Osteoblast (primary cell): ENCODE results near the gene CHRM1. TPM values are rescaled to one million over a fixed set of nuclear protein-coding genes. Genes with fewer than 3 reads are reported as not detected.

Experiments
- DNase-seq: peaks from one replicate; pipeline ENCODE4 v3.0.0; 2011; ENCODE audit warnings: low spot score, mixed read lengths; ENCODE audit not compliant: insufficient read length; ENCODE audit errors: missing footprints
- H2AFZ ChIP-seq: 2 replicates; pipeline ENCODE4 v1.6.0; 2011; ENCODE audit warnings: mild to moderate bottlenecking, low read length
- H3K27ac ChIP-seq: 2 replicates; pipeline ENCODE4 v1.5.1; 2011; ENCODE audit warnings: mild to moderate bottlenecking, low read depth, low read length, moderate library complexity
- H3K27me3 ChIP-seq: 2 replicates; pipeline ENCODE4 v1.6.0; 2012; ENCODE audit warnings: mild to moderate bottlenecking, control low read depth, inconsistent platforms, low read length, moderate library complexity; ENCODE audit not compliant: insufficient read depth
- H3K36me3 ChIP-seq: 2 replicates; pipeline ENCODE4 v1.5.1; 2011; ENCODE audit warnings: mild to moderate bottlenecking, low read length, control low read depth, moderate library complexity; ENCODE audit not compliant: insufficient read depth
- H3K4me1 ChIP-seq: 2 replicates; pipeline ENCODE4 v1.5.1; 2011; ENCODE audit warnings: mild to moderate bottlenecking, low read length, control low read depth, moderate library complexity; ENCODE audit not compliant: insufficient read depth
- H3K4me2 ChIP-seq: 2 replicates; pipeline ENCODE4 v1.6.0; 2011; ENCODE audit warnings: mild to moderate bottlenecking, low read length; ENCODE audit not compliant: insufficient read depth
- H3K4me3 ChIP-seq: fragments of 200-600 bp; sonication (generic); 3 replicates; pipeline ENCODE4 v1.5.1; 2012; ENCODE audit warnings: mild to moderate bottlenecking, low read length, inconsistent platforms; ENCODE audit not compliant: insufficient read depth
- H3K79me2 ChIP-seq: 2 replicates; pipeline ENCODE4 v1.6.0; 2012; ENCODE audit warnings: mild to moderate bottlenecking, low read length, control low read depth, inconsistent platforms; ENCODE audit not compliant: insufficient read depth
- H3K9me3 ChIP-seq: 2 replicates; pipeline ENCODE4 v1.5.1; 2011; ENCODE audit warnings: low read depth, low read length, control low read depth
- H4K20me1 ChIP-seq: 2 replicates; pipeline ENCODE4 v1.6.0; 2012; ENCODE audit warnings: mild to moderate bottlenecking, low read length, control low read depth; ENCODE audit not compliant: insufficient read depth
- total RNA-seq: library from RNA; depleted of rRNA; stranded (reverse); fragments of >200 nt; gene quantifications from 2 replicates; pipeline ENCODE4 v1.2.3, GENCODE V29; 2012
- TF ChIP-seq, protein P1 (sequence below): IDR thresholded peaks from 2 replicates; pipeline ENCODE4 v1.5.1; 2011; ENCODE audit warnings: mild to moderate bottlenecking, low read depth, low read length, moderate library complexity; ENCODE audit errors: extremely low read depth

Gene CHRM1
- total RNA-seq, 1 donor, result not detected

DNA sequence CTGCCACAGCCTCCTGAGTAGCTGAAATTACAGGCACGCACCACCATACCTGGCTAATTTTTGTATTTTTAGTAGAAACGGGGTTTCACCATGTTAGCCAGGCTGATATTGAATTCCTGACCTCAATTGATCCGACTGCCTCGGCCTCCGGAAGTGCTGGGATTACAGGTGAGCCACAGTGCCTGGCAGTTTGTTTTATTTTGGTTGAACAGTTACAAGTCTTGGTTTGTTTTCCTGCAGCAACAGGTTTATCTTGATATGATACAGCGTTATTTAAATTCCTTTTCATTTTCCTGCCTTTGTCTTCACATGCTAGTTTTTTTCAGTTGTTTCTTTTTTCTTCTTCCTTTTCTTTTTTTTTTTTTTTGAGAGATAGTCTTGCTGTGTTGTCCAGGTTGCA is 44.5 kb downstream of the CHRM1 start:
- DNase-seq, result no peak
- Histone ChIP-seq H3K27ac (no peak overlapping the region), H3K79me2 (peaks cover 8% of the 10 kb centered on the region), H3K4me1 (peaks cover 14% of the 10 kb centered on the region), H3K27me3 (no peaks in the 10 kb centered on the region), H4K20me1 (peaks cover 5% of the 10 kb centered on the region), H3K36me3 (no peaks in the 10 kb centered on the region), H3K4me2 (no peak overlapping the region), H2AFZ (no peak overlapping the region), H3K9me3 (no peaks in the 10 kb centered on the region), H3K4me3 (no peak overlapping the region)
- TF ChIP-seq, protein P1, sequence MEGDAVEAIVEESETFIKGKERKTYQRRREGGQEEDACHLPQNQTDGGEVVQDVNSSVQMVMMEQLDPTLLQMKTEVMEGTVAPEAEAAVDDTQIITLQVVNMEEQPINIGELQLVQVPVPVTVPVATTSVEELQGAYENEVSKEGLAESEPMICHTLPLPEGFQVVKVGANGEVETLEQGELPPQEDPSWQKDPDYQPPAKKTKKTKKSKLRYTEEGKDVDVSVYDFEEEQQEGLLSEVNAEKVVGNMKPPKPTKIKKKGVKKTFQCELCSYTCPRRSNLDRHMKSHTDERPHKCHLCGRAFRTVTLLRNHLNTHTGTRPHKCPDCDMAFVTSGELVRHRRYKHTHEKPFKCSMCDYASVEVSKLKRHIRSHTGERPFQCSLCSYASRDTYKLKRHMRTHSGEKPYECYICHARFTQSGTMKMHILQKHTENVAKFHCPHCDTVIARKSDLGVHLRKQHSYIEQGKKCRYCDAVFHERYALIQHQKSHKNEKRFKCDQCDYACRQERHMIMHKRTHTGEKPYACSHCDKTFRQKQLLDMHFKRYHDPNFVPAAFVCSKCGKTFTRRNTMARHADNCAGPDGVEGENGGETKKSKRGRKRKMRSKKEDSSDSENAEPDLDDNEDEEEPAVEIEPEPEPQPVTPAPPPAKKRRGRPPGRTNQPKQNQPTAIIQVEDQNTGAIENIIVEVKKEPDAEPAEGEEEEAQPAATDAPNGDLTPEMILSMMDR, result no peak

DNA sequence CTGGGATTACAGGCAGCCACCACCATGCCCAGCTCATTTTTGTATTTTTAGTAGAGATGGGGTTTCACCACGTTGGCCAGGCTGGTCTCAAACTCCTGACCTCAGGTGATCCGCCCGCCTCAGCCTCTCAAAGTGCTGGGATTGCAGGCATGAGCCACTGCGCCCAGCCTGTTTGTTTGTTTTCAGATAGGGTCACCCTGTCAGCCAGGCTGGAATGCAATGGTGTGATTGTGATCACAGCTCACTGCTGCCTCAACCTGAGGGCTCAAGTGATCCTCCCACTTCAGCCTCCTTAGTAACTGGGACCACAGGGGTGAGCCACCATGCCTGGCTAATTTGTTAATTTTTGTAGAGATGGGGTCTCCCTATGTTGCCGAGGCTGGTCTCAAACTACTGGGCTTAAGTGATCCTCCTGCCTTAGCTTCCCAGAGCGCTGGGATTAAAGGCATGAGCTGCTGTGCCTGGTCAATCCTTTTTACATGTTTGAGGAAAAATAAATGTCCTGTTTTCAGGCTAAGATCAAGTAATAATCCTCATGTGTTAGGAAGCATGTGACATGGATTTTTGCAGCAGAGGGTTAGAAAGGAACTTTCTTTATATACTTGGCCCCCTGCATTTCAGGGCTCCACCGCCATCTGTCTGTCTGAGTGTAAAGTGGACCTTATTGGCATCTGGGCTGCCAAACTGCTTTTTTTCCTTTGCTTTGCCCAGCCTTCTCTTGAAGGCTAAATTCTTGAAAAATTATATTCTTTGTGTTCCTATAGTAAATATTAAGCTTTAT is 45.3 kb downstream of the CHRM1 start:
- Histone ChIP-seq H3K9me3 (no peaks in the 10 kb centered on the region), H3K27ac (no peak overlapping the region), H3K4me2 (no peak overlapping the region), H2AFZ (no peak overlapping the region), H3K27me3 (no peaks in the 10 kb centered on the region), H3K4me1 (peaks cover 14% of the 10 kb centered on the region), H4K20me1 (peaks cover 2% of the 10 kb centered on the region), H3K4me3 (no peak overlapping the region), H3K36me3 (no peaks in the 10 kb centered on the region), H3K79me2 (peaks cover 2% of the 10 kb centered on the region)
- no peak for DNase-seq
- TF ChIP-seq, protein P1, result no peak

DNA sequence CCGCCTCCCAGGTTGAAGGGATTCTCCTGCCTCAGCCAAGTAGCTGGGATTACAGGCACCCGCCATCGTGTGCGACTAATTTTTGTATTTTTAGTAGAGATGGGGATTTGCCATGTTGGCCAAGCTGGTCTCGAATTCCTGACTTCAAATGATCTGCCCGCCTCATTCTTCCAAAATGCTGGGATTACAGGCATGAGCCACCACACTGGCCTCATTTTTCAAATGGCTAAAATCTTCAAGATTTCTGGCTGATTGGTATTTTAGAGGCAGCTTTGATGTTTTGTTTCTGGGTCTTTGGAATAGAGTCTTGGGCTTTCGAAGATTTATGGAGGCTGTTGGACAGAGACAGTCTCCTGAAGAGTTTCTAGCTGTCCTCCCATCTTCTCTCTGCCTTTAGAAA is 46.3 kb downstream of the CHRM1 start:
- Histone ChIP-seq H3K4me2 (no peak overlapping the region), H3K27ac (no peak overlapping the region), H3K27me3 (no peaks in the 10 kb centered on the region), H3K36me3 (no peaks in the 10 kb centered on the region), H3K4me1 (peaks cover 7% of the 10 kb centered on the region), H3K9me3 (no peaks in the 10 kb centered on the region), H3K79me2 (no peaks in the 10 kb centered on the region), H3K4me3 (no peak overlapping the region), H4K20me1 (no peaks in the 10 kb centered on the region), H2AFZ (no peak overlapping the region)
- DNase-seq, result no peak
- TF ChIP-seq, protein P1, result no peak

DNA sequence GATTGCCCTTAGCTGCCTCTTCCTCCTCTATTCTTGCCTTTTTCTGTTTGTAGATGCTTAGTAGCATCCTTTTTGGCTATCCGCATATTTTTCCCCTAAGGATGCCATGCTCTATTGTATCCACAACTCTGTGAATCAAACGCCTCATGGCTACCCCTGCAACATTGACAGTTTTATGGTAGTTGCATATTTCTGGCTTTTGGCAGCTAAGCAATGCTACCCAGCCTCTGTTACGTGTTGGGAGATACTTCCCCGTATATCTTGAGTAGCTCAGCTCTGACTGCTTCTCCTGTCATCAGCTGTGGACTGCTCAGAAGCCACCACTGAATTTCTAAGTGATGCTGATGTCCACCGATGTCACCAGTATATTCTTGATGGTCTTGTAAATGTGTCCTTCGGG is 55.5 kb downstream of the CHRM1 start:
- Histone ChIP-seq H3K27me3 (no peaks in the 10 kb centered on the region), H3K4me3 (no peak overlapping the region), H3K36me3 (no peaks in the 10 kb centered on the region), H3K27ac (no peak overlapping the region), H3K9me3 (no peaks in the 10 kb centered on the region), H4K20me1 (peaks cover 2% of the 10 kb centered on the region), H3K4me1 (no peaks in the 10 kb centered on the region), H3K4me2 (no peak overlapping the region), H2AFZ (no peak overlapping the region), H3K79me2 (peaks cover 2% of the 10 kb centered on the region)
- TF ChIP-seq, protein P1, result no peak
- DNase-seq, result no peak
